Endothelial cell of umbilical vein (primary cell): ENCODE data around the gene GSTCD. TPM values are rescaled to one million over a fixed set of nuclear protein-coding genes. Genes with fewer than 3 reads are reported as not detected.

Experiments
- BruUV-seq: library from RNA; stranded (reverse); fragments of 400-500 nt; replicated peaks from 2 replicates; lab custom pipeline; 2021; lab: Mats Ljungman, UMichigan
- CTCF ChIA-PET: fragments of 300-600, 350-600 bp; sonication (Branson Sonifier 250); formaldehyde crosslinking; loops from one replicate; lab custom pipeline; 2021; ENCODE audit warnings: antibody characterized with exemption, inconsistent platforms; lab: Charles Lee
- POLR2A ChIA-PET: fragments of 300-600, 350-600 bp; sonication (Branson Sonifier 250); formaldehyde crosslinking; loops from one replicate; lab custom pipeline; 2021; ENCODE audit warnings: antibody characterized with exemption, inconsistent platforms; lab: Charles Lee
- DNase-seq: peaks from one replicate; pipeline ENCODE4 v3.0.0-alpha.2; 2011; ENCODE audit warnings: low read depth, low spot score
- FAIRE-seq: peaks from 2 replicates; lab custom pipeline; 2011; peaks lifted over from hg19 to GRCh38; lab: Jason Lieb, UNC
- H2AFZ ChIP-seq: 2 replicates; pipeline ENCODE4 v1.6.0; 2012; ENCODE audit warnings: low read depth, low read length, control low read depth, inconsistent platforms
- H3K27ac ChIP-seq: 2 replicates; pipeline ENCODE4 v1.5.1; 2011; ENCODE audit warnings: low read depth, mild to moderate bottlenecking, control low read depth, low read length, moderate library complexity; ENCODE audit not compliant: insufficient read depth
- H3K27me3 ChIP-seq, 2 experiments: 2 replicates each; pipeline versions ENCODE4 v1.6.0 to v1.6.1; 2011; ENCODE audit warnings: low read length in 2 of 2, mixed read lengths in 1 of 2; ENCODE audit not compliant: control insufficient read depth in 2 of 2, insufficient read depth in 2 of 2
- H3K36me3 ChIP-seq, 2 experiments: 2 replicates in 1 of 2; 3 replicates in 1 of 2; pipeline ENCODE4 v1.5.1; 2011; ENCODE audit warnings: low read length in 2 of 2, mild to moderate bottlenecking in 1 of 2, moderate library complexity in 1 of 2; ENCODE audit not compliant: control insufficient read depth in 2 of 2, insufficient read depth in 2 of 2; ENCODE audit errors: extremely low read depth in 1 of 2
- H3K4me1 ChIP-seq: 3 replicates; pipeline ENCODE4 v1.5.1; 2011; ENCODE audit warnings: mild to moderate bottlenecking, low read length; ENCODE audit not compliant: control insufficient read depth, insufficient read depth; ENCODE audit errors: extremely low read depth
- H3K4me2 ChIP-seq: 2 replicates; pipeline ENCODE4 v1.6.1; 2011; ENCODE audit warnings: low read length, control low read depth, mixed read lengths; ENCODE audit not compliant: insufficient read depth
- H3K4me3 ChIP-seq, 3 experiments: fragments of 200-600 bp in 1 of 3; sonication (generic), shearing (Covaris generic) in 1 of 3; replicated peaks in 1 of 3; 2 replicates each; pipeline ENCODE4 v1.5.1; 2011 to 2016; ENCODE audit warnings: control low read depth in 3 of 3, low read length in 3 of 3, mild to moderate bottlenecking in 2 of 3, inconsistent platforms in 1 of 3, low read depth in 1 of 3, moderate library complexity in 1 of 3; ENCODE audit not compliant: insufficient read depth in 1 of 3
- H3K79me2 ChIP-seq: 2 replicates; pipeline ENCODE4 v1.6.0; 2012; ENCODE audit warnings: low read length, inconsistent platforms; ENCODE audit not compliant: control insufficient read depth, insufficient read depth
- H3K9ac ChIP-seq: replicated peaks from 2 replicates; pipeline ENCODE3; 2011; ENCODE audit warnings: low read length, control low read depth; ENCODE audit not compliant: insufficient read depth; ENCODE audit errors: extremely low read depth
- H3K9me1 ChIP-seq: replicated peaks from 3 replicates; pipeline ENCODE4 v1.6.0; 2011; ENCODE audit warnings: mild to moderate bottlenecking, low read length; ENCODE audit not compliant: control insufficient read depth, insufficient read depth; ENCODE audit errors: extremely low read depth
- H3K9me3 ChIP-seq: replicated peaks from 2 replicates; pipeline ENCODE4 v1.5.1; 2012; ENCODE audit warnings: low read length, inconsistent platforms; ENCODE audit not compliant: control insufficient read depth, insufficient read depth
- H4K20me1 ChIP-seq: replicated peaks from 2 replicates; pipeline ENCODE3; 2011; ENCODE audit warnings: mild to moderate bottlenecking, low read length; ENCODE audit not compliant: control insufficient read depth, insufficient read depth; ENCODE audit errors: extremely low read depth
- CTCF ChIP-seq, 2 donors: IDR thresholded peaks; 1 replicate in 1 of 2; 2 replicates in 1 of 2; pipeline ENCODE4 v1.5.1; 2011; ENCODE audit warnings: low read length in 2 of 2, mild to moderate bottlenecking in 2 of 2, moderate library complexity in 2 of 2, control low read depth in 1 of 2, inconsistent platforms in 1 of 2, low read depth in 1 of 2; ENCODE audit not compliant: insufficient read depth in 1 of 2; ENCODE audit errors: extremely low read depth in 1 of 2
- EZH2 ChIP-seq: IDR thresholded peaks from 2 replicates; pipeline ENCODE4 v1.6.1; 2012; ENCODE audit warnings: borderline replicate concordance, low read depth, mild to moderate bottlenecking, moderate library complexity, low read length, inconsistent platforms; ENCODE audit not compliant: severe bottlenecking
- FOS ChIP-seq: IDR thresholded peaks from 2 replicates; pipeline ENCODE4 v1.6.1; 2011; ENCODE audit warnings: mild to moderate bottlenecking, low read length, moderate library complexity, borderline replicate concordance; ENCODE audit not compliant: insufficient read depth
- GATA2 ChIP-seq: IDR thresholded peaks from 2 replicates; pipeline ENCODE4 v1.7.0; 2011; ENCODE audit warnings: low read depth, mild to moderate bottlenecking, moderate library complexity, mixed read lengths, low read length; ENCODE audit not compliant: insufficient read length, insufficient read depth
- JUN ChIP-seq: IDR thresholded peaks from 2 replicates; pipeline ENCODE4 v1.6.1; 2011; ENCODE audit warnings: borderline replicate concordance, low read depth; ENCODE audit not compliant: insufficient read length, insufficient read depth
- MAX ChIP-seq: IDR thresholded peaks from 2 replicates; pipeline ENCODE4 v1.6.1; 2011; ENCODE audit not compliant: insufficient read depth, insufficient read length
- MYC ChIP-seq: IDR thresholded peaks from one replicate; pipeline ENCODE4 v1.6.1; 2011; ENCODE audit warnings: mild to moderate bottlenecking, low read depth, low read length
- POLR2A ChIP-seq: IDR thresholded peaks from 2 replicates; pipeline ENCODE4 v1.6.1; 2012; ENCODE audit warnings: low read depth, mild to moderate bottlenecking, control low read depth, low read length
- POLR2AphosphoS5 ChIP-seq: IDR thresholded peaks from 2 replicates; pipeline ENCODE4 v1.6.1; 2012; ENCODE audit warnings: low read depth, mild to moderate bottlenecking, control low read depth, low read length, moderate library complexity; ENCODE audit not compliant: insufficient read depth
- dilution Hi-C: fragments of 300-500 bp; cut with MboI; formaldehyde crosslinking; loops from one replicate; pipeline ENCODE4 v1.15.0; 2019; ENCODE audit warnings: low sequenced_read_pairs; ENCODE audit not compliant: extremely low pct_ligation_motif_present
- intact Hi-C: fragments of 100-400 bp; cut with micrococcal nuclease; formaldehyde crosslinking; loops from one replicate; pipeline ENCODE4 v1.10.0; 2022
- polyA plus RNA-seq, 4 experiments: library from polyadenylated mRNA; depleted of rRNA in 3 of 4; stranded (reverse) in 3 of 4; unstranded in 1 of 4; fragments of >200 nt; gene quantifications; 2 replicates each; pipeline versions ENCODE4 v1.2.1 to v1.2.3, GENCODE V29; 2011 to 2012; ENCODE audit warnings: missing spikeins in 1 of 4
- total RNA-seq: library from RNA; stranded (reverse); gene quantifications from 2 replicates; pipeline ENCODE4 v1.2.3, GENCODE V29; 2021

The GSTCD gene
- total and polyA plus RNA-seq, 2 donors (not counting 3 experiments of a cell fraction or from before 2014, with no cell fraction given) = 3.3 to 11.3 TPM

GRCh38 chr4:105784761-105785160, 76.2 kb downstream of the GSTCD start:
- BruUV-seq = no TSS peak
- Histone ChIP-seq H4K20me1 (no peaks in the 10 kb centered on the region), H3K9me1 (no peaks in the 10 kb centered on the region), H3K9ac (no peak overlapping the region), H3K27me3 (no peaks in the 10 kb centered on the region), H2AFZ (no peak overlapping the region), H3K36me3 (no peaks in the 10 kb centered on the region), H3K4me3 (no peak overlapping the region), H3K4me2 (no peak overlapping the region), H3K4me1 (peaks cover 5% of the 10 kb centered on the region), H3K79me2 (no peaks in the 10 kb centered on the region), H3K9me3 (no peaks in the 10 kb centered on the region), H3K27ac (no peak overlapping the region)
- DNase-seq = no peak
- no peak for FAIRE-seq
- ChIA-PET CTCF (no interaction called here), POLR2A (no interaction called here)
- intact Hi-C loops = no loop called here
- TF ChIP-seq EZH2 (no peak), POLR2AphosphoS5 (no peak), FOS (no peak), POLR2A (no peak), JUN (no peak), MAX (no peak), MYC (no peak), GATA2 (no peak), CTCF (IDR thresholded peaks at IDR 0.05; ENCODE audit: extremely low read depth in 1 of 2, insufficient read depth in 1 of 2, low read depth in 1 of 2, low read length in 2 of 2) (no peak)
- dilution Hi-C loops = no loop called here
